Mononuclear cell (primary cell): ENCODE measurements around the gene CEACAM18. TPM values are rescaled to one million over a fixed set of nuclear protein-coding genes. Genes with fewer than 3 reads are reported as not detected.

ENCODE experiments used
- H3K27me3 ChIP-seq: 2 replicates; pipeline ENCODE4 v1.6.0; 2011; ENCODE audit warnings: low read length, control low read depth; ENCODE audit not compliant: insufficient read depth
- H3K4me1 ChIP-seq: 2 replicates; pipeline ENCODE4 v1.5.1; 2011; ENCODE audit warnings: mild to moderate bottlenecking, low read length, control low read depth; ENCODE audit not compliant: insufficient read depth
- H3K4me3 ChIP-seq: 2 replicates; pipeline ENCODE4 v1.5.1; 2011; ENCODE audit warnings: mild to moderate bottlenecking, low read length, moderate library complexity
- H3K9me3 ChIP-seq: 2 replicates; pipeline ENCODE4 v1.5.1; 2011; ENCODE audit warnings: low read depth, mild to moderate bottlenecking, control low read depth, low read length
- total RNA-seq: library from RNA; depleted of rRNA; stranded (reverse); fragments of >200 nt; gene quantifications from one replicate; pipeline ENCODE4 v1.2.3, GENCODE V29; 2012

Gene CEACAM18
- total RNA-seq, 1 donor = not detected

GRCh38 chr19:51501594-51502263 lies 23.4 kb downstream of the CEACAM18 start, which contains the start of gene SIGLEC12:
Gene SIGLEC12 (minus strand): TSS chr19:51501800. CDS start chr19:51501733, 67 bp downstream.
- H3K27me3 ChIP-seq = no peaks in the 10 kb centered on the region
- H3K4me3 ChIP-seq = no peak within 1 kb of the TSS
- peaks cover 37% of the 10 kb centered on the region for H3K4me1 ChIP-seq
- no peaks in the 10 kb centered on the region for H3K9me3 ChIP-seq

GRCh38 chr19:51503286-51503817 lies 25.0 kb downstream of the CEACAM18 start:
- H3K27me3 ChIP-seq = no peaks in the 10 kb centered on the region
- H3K4me1 ChIP-seq = peaks cover 51% of the 10 kb centered on the region
- H3K9me3 ChIP-seq = no peaks in the 10 kb centered on the region
- no peak overlapping the region for H3K4me3 ChIP-seq

GRCh38 chr19:51503896-51504295 lies 25.6 kb downstream of the CEACAM18 start:
- H3K9me3 ChIP-seq = no peaks in the 10 kb centered on the region
- peaks cover 57% of the 10 kb centered on the region for H3K4me1 ChIP-seq
- no peaks in the 10 kb centered on the region for H3K27me3 ChIP-seq
- no peak overlapping the region for H3K4me3 ChIP-seq

- Histone ChIP-seq H3K4me1 (peaks cover 70% of the 10 kb centered on the region), H3K9me3 (no peaks in the 10 kb centered on the region), H3K4me3 (no peak overlapping the region), H3K27me3 (no peaks in the 10 kb centered on the region)
Measured at GRCh38 chr19:51505904-51506303, 27.6 kb downstream of the CEACAM18 start.

DNA sequence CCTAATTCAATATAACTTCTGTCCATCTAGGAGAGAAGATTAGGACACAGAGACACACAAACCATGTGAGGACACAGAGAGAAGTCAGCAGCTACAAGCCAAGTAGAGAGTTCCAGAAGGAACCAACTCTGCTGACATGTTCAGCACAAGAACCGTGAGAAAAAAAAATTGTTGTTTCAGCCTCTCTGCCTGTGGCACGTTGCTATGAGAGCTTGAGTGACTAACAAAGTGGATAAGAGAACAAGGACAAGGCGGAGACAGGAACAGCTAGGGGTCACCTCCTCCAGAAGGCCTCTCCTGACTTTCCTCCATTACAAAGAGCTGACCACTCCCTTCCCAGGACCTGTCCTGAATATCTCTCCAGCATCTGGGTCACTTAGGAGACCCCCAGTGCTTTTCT lies 28.9 kb downstream of the CEACAM18 start:
- Histone ChIP-seq H3K4me3 (no peak overlapping the region), H3K27me3 (no peaks in the 10 kb centered on the region), H3K9me3 (no peaks in the 10 kb centered on the region), H3K4me1 (peaks cover 57% of the 10 kb centered on the region)

DNA sequence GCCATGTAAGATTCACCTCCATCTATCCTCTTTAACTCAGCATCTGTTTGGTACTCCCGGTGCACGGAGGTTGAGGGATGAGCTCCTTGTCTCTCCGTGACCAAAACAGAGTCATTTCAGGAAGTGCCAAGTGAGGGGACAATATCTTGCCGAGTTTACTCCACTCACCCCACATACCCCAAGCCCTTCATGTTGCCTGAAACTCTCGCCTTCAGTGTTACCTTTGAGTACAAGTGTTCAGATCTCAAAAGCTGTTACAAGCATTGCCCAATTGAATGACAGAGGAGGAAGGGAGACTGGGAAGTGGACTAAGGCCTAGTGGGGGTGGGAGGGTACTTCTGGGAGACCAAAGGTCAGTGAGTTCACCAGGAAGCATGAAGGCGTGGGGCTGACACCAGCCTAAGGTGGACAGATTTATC lies 29.3 kb downstream of the CEACAM18 start:
- no peaks in the 10 kb centered on the region for H3K9me3 ChIP-seq
- H3K4me3 ChIP-seq = no peak overlapping the region
- H3K4me1 ChIP-seq = peaks cover 53% of the 10 kb centered on the region
- no peaks in the 10 kb centered on the region for H3K27me3 ChIP-seq

DNA sequence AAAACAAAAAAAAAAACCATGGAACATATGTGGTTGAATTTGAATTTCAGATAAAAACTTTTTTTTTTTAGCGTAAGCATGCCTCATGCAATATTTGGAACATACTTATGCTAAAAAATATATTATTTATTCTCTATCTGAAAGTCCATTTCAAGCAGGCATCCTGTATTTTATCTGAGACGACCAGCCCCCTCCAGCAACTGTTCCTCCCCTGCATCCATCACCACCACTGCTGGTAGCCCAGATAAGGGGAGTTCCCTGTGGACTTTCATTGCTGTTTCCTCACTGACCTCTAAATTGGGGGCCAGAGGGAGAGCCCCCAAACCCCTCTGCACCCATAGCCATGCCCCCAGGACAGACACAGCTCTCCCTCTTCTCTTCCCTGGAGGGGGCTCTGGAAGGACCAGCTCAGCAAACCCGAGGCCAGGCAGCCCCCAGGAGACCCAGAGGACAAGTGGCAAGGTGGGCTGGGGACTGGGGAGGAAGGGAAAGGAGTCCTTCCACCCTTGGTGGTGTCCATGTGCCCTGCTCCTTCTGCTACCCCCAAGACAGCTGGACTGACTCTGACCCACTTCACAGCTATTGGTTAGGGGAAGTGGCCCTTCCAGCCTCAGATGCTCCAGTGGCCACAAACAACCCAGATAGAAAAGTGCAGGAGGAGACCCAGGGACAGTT lies 29.9 kb downstream of the CEACAM18 start:
- H3K9me3 ChIP-seq = no peaks in the 10 kb centered on the region
- no peaks in the 10 kb centered on the region for H3K27me3 ChIP-seq
- peaks cover 47% of the 10 kb centered on the region for H3K4me1 ChIP-seq
- H3K4me3 ChIP-seq = no peak overlapping the region

DNA sequence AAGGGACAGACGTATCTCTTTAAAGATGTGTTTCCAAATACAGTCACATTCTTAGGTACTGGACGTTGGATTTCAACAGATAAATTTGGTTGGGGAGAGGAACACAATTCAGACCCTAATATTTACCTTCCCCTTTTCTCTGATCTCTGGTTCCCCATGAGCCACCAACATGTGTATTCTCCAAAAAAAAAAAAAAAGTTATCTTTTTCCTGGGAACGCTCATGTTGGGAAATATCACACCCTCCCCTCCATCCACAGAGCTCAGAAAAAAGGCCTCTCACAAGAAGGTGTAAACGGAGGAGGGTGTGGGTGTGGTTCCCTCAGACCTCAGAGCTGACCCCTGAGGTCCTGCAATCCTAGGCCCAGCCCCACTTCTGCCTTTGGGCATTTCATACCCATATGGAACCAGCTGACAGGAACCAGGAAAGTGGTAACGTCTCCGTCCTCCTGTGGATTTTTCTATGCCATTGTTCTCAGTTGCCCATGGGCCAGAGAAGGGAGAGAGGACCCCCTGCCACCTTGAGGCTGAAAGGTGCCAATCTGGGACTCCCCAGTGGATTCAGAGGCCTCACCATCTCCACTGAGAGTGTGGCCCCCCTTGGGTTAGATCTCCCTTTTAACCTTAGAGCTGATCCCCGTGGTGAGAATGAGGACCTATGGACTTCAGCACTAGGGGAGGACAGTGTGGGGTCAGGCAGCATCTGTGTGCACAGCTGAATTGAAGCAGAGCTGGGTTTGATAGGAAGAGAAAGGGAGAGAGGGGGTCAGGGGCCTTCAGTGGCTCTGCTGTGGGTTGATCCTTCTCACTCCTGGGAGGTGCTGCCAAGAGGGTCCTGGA lies 31.7 kb downstream of the CEACAM18 start:
- no peak overlapping the region for H3K4me3 ChIP-seq
- peaks cover 39% of the 10 kb centered on the region for H3K4me1 ChIP-seq
- no peaks in the 10 kb centered on the region for H3K27me3 ChIP-seq
- no peaks in the 10 kb centered on the region for H3K9me3 ChIP-seq

- Histone ChIP-seq H3K4me1 (peaks cover 39% of the 10 kb centered on the region), H3K4me3 (no peak overlapping the region), H3K9me3 (no peaks in the 10 kb centered on the region), H3K27me3 (no peaks in the 10 kb centered on the region)
Measured at GRCh38 chr19:51511353-51511752, 33.0 kb downstream of the CEACAM18 start.

DNA sequence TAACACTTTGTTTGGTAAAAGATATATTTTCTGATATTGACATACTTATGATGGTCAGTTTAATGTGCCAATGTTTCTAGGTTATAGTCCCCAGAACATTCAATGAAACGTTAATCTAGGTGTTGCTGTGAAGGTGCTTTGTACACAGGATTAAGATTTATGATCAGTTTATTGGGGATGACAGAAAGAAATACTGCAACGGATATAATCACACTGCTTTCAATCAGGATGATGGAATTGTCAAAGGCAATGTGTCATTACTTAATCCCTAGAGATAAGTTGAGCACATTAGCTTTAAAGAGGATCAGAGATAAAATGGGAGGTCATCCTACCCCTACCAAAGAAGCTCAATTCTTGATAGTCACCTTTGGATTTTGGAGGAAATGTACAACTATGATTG lies 35.6 kb downstream of the CEACAM18 start:
- Histone ChIP-seq H3K9me3 (no peaks in the 10 kb centered on the region), H3K4me1 (peaks cover 19% of the 10 kb centered on the region), H3K4me3 (no peak overlapping the region), H3K27me3 (no peaks in the 10 kb centered on the region)

DNA sequence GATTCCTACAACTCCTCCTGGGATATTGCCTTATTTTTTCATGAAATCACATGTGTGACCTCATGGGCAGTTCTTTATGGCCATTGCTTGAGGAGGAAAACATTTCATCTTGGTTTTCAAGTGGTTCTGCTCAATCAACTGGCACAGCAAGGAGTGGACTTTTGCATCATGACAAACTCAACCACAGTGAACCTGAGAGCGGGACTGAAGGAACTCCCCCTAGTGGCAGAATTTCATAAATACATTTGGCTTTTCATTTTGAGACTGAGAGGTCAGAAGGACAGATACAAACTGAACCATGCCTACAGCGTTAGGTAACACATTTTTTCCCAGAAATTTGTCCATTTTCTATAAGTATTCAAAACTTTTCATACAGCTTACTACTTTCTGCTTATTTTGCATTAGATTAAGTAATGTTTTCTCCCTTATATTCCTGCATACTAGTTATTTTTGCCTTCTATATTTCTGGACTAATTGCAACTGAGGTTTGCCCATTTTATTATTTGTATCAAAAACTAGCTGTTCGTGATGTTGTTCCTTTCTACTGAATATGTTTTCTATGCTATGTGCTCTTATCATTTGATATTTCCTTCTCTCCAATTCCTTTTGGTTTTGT lies 36.6 kb downstream of the CEACAM18 start:
- Histone ChIP-seq H3K4me1 (peaks cover 9% of the 10 kb centered on the region), H3K9me3 (no peaks in the 10 kb centered on the region), H3K27me3 (no peaks in the 10 kb centered on the region), H3K4me3 (no peak overlapping the region)

DNA sequence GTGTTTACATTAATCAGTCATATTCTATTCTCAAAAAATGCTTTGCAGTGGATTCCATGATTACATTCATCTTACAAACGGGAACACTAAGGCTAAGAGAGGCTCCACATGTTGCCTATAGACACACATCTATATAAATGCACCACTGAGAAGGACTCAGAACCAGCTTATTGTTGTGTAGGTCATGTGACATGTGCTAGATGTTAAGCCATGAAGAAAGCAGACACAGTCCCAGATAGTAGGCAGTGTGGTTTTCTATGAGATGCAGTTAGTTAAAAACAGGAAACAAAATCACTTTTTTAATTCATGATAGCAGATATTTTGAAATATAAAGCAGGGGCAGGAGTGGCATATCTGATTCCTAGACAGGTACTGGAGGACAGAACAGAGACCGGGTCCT lies 42.4 kb downstream of the CEACAM18 start:
- Histone ChIP-seq H3K4me3 (no peak overlapping the region), H3K9me3 (no peaks in the 10 kb centered on the region), H3K27me3 (no peaks in the 10 kb centered on the region), H3K4me1 (no peaks in the 10 kb centered on the region)

DNA sequence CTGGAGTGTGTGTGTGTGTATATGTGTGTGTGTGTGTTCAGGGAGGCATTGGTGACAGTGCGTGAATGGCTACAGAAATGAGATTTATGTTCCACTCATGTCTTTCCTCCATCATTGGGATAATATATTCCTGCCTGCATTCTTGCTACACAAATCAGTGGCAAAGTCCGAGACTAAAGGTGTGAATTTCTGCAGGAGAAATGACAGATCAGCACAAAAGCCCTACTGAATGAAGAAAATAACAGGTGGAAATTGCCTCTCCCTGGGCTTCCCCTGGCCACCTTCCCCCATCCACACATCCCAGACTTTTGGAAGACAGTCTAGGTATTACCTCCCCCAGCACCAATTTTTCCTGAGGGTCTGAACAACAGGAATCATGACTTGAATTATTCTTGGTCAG lies 43.0 kb downstream of the CEACAM18 start:
- Histone ChIP-seq H3K4me1 (no peaks in the 10 kb centered on the region), H3K9me3 (no peaks in the 10 kb centered on the region), H3K4me3 (no peak overlapping the region), H3K27me3 (no peaks in the 10 kb centered on the region)

DNA sequence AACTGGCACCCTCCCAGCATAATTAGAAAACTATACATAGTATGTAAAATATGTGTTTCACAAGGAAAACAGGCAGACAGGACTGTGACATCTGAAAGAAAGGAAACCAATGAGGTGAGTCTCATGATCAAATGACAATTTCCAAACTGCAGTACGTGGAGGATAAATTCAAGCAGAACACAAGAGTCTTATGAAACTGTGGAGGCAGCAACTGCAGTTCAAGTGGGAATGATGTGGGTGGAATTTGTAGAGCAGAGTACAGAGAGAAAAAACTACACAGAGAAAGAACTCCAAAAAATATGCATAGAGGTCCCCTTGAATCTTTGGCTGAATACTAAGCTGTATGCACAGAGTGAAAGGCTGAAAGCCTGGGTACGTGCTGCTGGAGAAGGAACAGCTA lies 43.4 kb downstream of the CEACAM18 start:
- Histone ChIP-seq H3K4me3 (no peak overlapping the region), H3K9me3 (no peaks in the 10 kb centered on the region), H3K27me3 (no peaks in the 10 kb centered on the region), H3K4me1 (no peaks in the 10 kb centered on the region)
